ENCODE data around the gene S100A8.
"Not testable (repeated sequence)": the region's sequence is repeated elsewhere in the genome, so short reads cannot be mapped to it uniquely, and the experiment has no call there.

Gene S100A8

GRCh38 chr1:153360592-153361479 lies 30.0 kb downstream of the S100A8 start:
- DNase-seq (ENCODE audit: low read depth): no peak

DNA sequence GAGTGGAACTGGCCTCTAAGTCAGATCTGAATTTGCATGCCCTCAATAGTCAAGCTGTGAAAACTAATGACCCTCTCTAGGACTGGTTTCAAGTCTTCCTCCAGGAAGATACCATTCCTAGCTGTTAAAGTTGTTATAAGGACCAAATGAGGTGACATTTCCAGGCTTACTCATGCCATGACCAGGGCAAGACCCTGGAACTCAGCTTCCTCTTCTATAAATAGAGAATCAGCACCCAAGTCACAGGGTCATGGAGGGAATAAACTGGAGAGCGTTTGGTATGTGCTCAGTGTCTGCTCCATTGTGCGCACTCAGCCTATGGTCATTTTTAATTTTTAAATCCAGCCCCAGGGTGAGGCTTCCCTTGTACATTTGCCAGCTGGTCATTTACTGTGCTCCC lies 30.7 kb downstream of the S100A8 start:
- no peak for DNase-seq (ENCODE audit: low read depth)

- no peak for DNase-seq (ENCODE audit: low read depth)
Measured at GRCh38 chr1:153359241-153359640, 31.6 kb downstream of the S100A8 start.

DNA sequence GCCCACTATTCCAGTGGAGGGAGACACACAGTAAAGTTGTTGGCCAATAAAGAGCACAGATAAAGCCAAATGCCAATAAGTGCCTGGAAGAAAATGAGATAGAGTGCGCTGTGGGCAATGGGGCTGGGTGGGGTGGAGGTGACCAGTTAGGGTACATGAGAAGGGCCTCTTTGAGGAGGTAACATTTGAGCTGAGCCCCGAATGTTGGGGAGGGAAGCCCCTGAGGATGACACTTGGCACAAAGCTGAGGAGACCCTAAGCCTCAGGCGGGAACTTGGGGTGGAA lies 32.2 kb downstream of the S100A8 start:
- DNase-seq (ENCODE audit: low read depth): no peak

DNA sequence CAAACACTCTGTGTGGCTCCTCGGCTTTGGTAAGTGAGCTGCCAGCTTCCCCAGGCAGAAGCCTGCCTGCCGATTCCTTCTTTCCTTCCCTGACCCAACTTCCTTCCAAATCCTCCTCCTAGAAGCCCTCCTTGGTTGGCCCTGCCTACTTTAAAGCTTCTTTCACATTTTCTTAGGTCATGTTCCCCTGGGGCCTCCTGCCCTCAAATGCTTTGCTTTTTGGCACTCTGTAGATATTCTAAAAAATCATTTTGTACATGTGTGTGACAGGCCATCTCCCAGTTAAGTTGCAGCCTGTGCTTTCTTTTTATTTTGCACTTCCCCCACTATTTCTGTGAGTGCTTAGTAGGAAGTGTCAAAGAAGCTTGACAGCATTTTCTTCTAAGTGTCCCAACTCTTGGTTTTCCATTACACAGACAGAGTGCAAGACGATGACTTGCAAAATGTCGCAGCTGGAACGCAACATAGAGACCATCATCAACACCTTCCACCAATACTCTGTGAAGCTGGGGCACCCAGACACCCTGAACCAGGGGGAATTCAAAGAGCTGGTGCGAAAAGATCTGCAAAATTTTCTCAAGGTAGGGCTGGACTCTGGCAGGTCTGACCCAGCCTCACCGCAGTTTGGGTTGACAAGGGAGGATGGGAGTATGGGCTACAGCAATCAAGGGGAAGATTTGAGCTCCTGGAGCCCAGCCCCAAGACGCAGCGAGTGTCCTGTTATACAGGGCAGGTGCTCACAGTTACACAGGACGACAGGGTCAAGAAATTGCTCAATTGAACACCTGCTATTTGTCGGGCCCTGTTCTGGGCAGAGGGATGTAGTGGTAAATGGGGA lies 32.8 kb downstream of the S100A8 start, which contains the start of gene S100A9:
S100A9 (plus strand) TSS at position 2 of the 838 bp plus-strand sequence; CDS start at position 432, 430 bp downstream.
- no peak for DNase-seq (ENCODE audit: low read depth)

DNA sequence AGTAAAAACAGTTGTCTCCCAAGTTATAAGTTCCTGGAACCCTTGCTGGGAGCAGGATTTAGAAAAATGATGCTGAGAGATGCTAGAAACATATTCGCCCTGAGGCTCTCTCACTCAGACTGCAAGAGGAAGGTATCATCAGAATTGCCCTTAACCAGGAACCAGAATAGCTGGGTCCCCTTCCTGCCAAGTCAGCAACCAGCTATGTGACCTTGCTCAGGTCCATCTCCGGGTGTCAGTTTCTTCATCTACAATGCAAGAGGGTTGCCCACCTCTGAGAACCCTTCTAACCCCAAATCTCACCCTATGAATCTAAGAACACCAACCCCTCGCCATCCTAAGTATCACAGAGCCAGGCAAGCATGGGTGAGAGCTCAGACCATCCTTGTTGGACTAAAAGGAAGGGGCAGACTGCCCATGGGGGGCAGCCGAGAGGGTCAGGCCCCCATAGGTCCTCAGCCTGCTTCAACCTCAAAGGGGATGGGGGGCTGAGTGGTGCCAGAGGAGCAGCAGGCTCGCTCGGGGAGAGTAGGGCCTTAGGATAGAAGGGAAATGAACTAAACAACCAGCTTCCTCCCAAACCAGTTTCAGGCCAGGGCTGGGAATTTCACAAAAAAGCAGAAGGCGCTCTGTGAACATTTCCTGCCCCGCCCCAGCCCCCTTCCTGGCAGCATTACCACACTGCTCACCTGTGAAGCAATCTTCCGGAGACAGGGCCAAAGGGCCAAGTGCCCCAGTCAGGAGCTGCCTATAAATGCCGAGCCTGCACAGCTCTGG lies 33.6 kb downstream of the S100A8 start:
- no peak for DNase-seq (ENCODE audit: low read depth)

GRCh38 chr1:153356392-153357075 lies 34.3 kb downstream of the S100A8 start:
- DNase-seq (ENCODE audit: low read depth): no peak

GRCh38 chr1:153355445-153356071 lies 35.3 kb downstream of the S100A8 start:
- no peak for DNase-seq (ENCODE audit: low read depth)

DNA sequence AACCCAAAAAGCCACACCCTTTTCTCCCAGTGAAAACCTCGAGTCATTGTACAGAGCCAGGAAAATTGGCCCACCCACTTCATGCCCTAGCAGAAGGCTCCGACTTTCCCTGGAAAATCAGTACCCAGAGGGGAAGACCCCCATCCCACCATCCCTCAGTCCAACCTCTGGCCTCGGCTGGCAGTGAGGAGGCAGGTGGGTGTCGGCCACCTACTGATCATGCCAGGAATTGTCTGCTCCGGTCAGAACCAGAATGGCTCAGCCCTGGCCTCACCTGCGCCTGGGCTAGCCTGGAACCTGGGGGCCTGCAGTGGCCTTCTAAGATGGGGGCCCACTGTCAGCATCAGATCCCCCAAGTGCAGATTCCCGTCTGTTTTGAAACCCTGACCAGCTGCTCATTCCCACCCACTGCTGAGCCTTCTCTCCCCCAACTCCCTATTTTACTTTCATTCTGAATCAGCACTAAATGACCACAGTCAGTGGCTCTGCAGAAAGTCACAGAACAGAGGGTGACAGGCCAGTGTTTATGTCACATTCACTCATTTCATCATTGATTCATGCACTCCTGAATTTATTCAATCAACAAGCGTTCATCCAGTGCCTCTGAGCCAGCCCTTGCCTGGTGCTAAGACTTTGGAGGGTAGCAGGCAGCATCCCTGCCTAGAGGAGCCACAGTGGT lies 36.2 kb downstream of the S100A8 start:
- DNase-seq (ENCODE audit: low read depth): no peak

DNA sequence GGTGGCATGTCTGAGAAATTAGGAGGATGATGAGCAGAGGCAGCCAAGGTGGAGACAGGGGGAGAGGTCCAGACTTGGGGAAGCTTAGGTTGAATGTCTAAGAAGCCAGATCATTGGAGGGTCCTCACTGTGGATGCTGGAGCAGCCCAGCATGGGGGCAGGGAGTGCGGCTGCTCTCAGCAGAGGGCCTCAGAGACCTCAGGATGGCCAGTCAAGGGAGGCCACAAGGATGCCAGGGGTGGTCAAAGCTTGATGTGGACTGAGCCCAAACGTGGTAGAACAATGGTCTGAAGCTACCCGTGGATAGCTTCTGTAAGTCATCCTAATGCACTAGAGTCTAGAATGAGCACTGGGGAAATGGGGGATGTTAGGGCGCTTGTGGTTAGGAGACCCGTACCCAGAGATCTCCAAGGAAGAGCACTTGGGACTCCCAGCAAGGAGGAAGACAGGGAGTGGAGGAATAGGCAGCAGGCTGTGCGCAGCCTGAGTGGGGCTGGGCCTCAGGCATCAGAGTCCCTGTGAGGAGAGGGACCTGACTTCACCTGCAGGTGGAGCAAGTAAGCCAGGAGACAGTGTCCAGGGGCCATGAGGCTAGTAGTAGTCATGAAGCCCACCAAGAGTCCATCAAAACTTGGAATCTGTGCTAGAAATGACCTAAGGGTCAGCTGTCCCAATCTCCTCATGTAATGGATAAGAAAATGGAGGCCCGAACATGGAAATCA lies 37.5 kb downstream of the S100A8 start:
- DNase-seq (ENCODE audit: low read depth): no peak

DNA sequence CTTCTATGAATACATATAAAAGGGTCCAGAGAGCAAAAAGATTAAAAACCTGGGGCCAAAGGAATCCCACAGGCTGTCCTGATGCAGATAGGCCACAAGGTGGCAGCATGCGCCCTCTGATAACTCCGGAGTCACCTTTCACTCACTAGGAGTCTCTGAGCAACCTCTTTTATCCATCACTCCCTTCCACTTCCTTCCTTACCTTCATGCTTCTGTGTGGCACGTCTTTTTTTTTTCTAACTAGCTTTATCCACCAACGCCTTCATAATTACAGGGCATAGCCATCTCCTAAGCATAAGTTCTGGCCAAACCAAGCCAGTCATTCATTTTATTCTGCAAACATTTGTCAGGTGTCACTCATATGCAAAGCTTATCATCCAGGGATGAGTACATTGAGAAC lies 38.4 kb downstream of the S100A8 start:
- peak; percentile 35 for DNase-seq (ENCODE audit: low read depth)

- DNase-seq (ENCODE audit: low read depth): no peak
Measured at GRCh38 chr1:153350321-153350957, 40.4 kb downstream of the S100A8 start.

DNA sequence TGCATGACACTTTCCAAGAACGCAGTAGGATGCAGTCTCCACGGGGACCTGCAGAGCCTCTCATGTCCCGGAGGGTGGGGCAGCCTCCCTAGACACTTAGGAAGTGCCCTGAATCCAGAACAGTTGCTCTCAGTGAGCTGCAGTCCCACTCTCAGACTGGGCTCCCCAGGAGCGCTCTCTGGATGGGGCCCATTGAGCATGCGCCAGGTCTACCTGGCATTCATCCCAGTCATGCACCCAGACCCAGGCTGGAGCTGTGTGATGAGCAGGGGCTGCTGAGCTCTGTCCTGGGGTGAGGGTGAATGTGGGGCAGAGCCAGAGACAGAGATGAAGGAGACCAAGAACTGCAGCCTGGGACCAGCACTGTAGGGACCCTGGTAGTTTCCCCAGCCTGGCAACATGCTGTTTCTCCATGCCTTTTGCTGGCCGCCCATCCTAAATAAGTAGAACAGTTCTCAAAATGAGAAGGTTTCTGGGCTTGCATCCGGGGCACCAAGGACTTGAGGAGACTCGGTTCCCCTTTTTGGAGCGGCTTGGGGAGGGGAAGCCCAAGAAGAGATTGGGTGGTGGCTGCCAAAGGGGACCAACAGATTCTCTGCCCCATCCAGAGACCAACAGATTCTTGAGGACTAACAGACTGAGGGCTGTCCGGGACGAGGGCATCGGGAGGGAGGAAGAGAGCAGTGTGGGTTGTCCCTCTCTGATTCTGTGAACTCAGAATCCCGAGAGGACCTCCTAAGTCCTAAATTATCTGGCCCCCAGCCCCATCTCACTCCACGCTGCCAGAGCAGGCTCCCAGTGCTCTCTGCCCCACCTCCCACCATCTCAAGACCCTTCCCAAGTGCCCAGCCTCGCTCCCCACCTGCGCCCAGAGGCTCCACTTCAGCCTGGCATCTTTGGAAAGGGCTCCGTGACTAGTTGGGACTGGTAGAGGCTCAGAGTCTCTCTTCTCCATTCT lies 41.2 kb downstream of the S100A8 start:
- DNase-seq (ENCODE audit: low read depth): no peak

DNA sequence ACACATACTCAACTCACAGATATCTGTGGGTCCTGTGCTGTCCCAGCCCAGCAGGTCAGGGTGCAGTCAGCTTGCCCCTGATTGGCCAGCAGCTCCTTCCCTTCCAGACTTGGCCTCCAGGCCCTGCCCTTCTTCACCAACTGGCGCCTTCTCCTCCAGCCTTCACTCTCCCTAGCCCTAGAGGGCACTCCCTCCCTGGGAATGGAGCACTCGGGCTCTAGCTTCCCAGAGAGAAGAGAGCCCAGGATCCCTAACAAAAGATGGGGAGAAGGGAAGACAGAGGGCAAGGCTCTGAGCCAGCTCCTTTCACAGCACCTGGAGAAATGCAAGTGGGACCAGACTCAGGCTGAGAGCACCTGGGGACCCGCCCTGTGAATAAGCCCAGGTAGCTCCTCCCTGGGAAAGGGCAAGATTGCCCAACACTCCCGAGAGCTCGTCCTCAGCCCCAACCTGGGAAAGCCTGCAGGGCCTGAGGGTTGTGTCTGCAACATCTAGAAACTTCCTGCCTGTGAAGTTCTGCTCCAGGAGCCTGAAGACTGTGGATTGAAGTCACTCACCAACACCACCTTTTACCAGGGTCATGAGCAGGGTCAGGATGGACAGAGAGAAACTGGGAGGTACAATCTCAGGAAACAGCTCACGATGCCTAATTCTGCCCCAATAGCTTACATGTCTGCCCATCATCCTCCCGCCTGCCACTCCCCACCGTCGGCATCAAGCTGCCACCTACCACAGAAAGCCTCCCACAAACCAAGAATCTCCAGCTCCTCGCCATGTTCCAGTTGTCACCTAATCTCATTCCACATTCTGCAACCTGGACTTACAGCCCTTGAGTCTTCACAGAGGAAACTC lies 42.1 kb downstream of the S100A8 start, which contains the start of gene PGLYRP4:
PGLYRP4 (minus strand) TSS at position 331 of the 852 bp plus-strand sequence. CDS start 909 bp downstream, outside the sequence.
- no peak for DNase-seq (ENCODE audit: low read depth)

DNA sequence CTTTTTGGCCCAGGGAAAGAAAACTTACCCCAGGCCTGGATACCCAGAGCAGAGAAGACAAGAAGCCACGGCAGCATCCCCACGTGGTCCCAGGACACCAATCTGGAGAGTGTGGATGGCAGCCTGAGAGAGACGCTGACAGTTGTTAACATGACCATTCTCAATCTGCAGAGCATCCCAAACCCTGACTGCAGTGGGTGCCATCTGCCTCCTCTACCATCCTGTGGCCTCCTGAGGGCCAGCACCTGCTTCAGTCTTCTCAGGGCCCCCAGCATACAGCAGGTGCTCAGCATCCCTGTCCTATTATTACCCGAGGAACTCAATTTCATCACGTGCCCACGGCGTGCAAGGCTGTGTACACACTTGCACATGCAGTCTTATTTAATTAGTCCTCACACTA lies 43.0 kb downstream of the S100A8 start:
- DNase-seq (ENCODE audit: low read depth): no peak

- not testable (repeated sequence) for DNase-seq (ENCODE audit: low read depth)
Measured at GRCh38 chr1:153347049-153347448, 43.8 kb downstream of the S100A8 start.

DNA sequence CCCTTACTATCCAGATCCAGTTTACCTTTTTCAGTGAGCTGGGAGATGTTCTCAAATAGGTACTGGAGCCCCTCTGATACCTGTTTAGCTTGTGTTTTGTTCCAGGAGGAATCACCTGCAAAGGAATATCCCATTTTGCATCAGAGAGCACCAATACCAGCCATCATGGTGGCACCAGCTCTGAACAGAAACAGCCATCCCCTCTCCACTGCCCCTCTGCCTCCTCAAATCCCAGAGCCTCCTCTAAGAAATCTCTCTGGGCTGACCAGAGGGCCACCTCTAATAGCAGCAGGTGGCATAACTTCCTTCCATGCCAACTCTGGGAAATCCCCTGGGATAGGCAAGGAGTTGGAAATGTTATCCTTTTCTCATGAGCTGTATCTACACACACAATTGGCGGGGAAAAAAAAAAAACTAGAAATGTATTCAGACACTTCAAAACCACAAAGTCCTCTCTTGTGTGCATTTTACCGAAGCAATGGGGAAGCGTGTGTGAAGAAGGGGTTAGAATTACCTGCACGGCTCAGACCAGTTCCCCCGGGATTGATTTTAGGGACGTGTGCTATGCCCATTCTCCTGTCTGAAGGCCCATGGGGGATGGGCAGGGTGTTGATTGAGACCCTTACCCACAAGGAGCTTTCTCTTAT lies 44.7 kb downstream of the S100A8 start:
- DNase-seq (ENCODE audit: low read depth): no peak
